ENCODE measurements around the gene KRTAP10-9. TPM values are rescaled to one million over a fixed set of nuclear protein-coding genes. Genes with fewer than 3 reads are reported as not detected.

Gene KRTAP10-9
- total RNA-seq, 1 donor from 2014 or later, result not detected

GRCh38 chr21:44581158-44581557 is 45.7 kb upstream of the KRTAP10-9 start:
- H3K9me3 Mint-ChIP-seq, result peaks cover 16% of the 10 kb centered on the region
- no peaks in the 10 kb centered on the region for H3K4me1 Mint-ChIP-seq

DNA sequence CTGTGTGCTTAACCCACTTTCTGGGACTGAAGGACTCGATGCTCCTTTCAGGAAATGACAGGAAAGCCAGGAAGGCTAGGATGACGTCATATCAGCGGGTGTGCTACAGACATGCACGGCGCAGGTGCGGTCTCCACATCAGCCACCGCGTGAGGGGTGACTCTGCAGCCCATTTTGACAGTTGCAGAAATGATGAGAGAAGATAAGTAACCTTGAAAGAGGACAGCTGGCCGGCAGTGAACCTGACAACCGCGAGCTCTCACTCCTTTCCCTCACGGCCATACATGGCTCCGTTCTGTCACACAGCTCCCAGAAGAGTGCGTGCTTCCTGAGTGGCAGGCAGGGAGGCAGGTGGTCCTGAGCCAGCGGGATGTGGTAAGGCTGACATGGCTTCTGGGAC is 44.8 kb upstream of the KRTAP10-9 start:
- DNase-seq, result no peak
- no peaks in the 10 kb centered on the region for H3K4me1 Mint-ChIP-seq
- no peak for ATAC-seq (ENCODE audit: low read depth)
- no peak for TF ChIP-seq CTCF (IDR thresholded peaks at IDR 0.05)
- intact Hi-C loops (cut with micrococcal nuclease), result no loop called here
- H3K27ac Mint-ChIP-seq, result no peak overlapping the region
- H3K36me3 Mint-ChIP-seq (ENCODE audit: low read depth), result no peaks in the 10 kb centered on the region
- peaks cover 11% of the 10 kb centered on the region for H3K9me3 Mint-ChIP-seq
- no peak overlapping the region for H3K4me3 Mint-ChIP-seq
- ChIA-PET POLR2A (no interaction called here), CTCF (no interaction called here)
- H3K27me3 Mint-ChIP-seq, result peaks cover 33% of the 10 kb centered on the region

More at GRCh38 chr21:44581158-44581557, 45.7 kb upstream of the KRTAP10-9 start:
- ChIA-PET CTCF (no interaction called here), POLR2A (no interaction called here)
- TF ChIP-seq CTCF (IDR thresholded peaks at IDR 0.05), result no peak
- H3K27me3 Mint-ChIP-seq, result peaks cover 25% of the 10 kb centered on the region
- H3K27ac Mint-ChIP-seq, result no peak overlapping the region
- no peak for ATAC-seq (ENCODE audit: low read depth)
- no peak overlapping the region for H3K4me3 Mint-ChIP-seq
- intact Hi-C loops (cut with micrococcal nuclease), result no loop called here
- no peaks in the 10 kb centered on the region for H3K36me3 Mint-ChIP-seq (ENCODE audit: low read depth)
- no peak for DNase-seq

GRCh38 chr21:44583089-44583799 is 43.6 kb upstream of the KRTAP10-9 start:
- peaks cover 43% of the 10 kb centered on the region for H3K27me3 Mint-ChIP-seq
- DNase-seq (no peak), ATAC-seq (ENCODE audit: low read depth) (no peak)
- POLR2A ChIA-PET, result no interaction called here
- no peak overlapping the region for H3K4me3 Mint-ChIP-seq
- H3K36me3 Mint-ChIP-seq (ENCODE audit: low read depth), result no peaks in the 10 kb centered on the region
- H3K9me3 Mint-ChIP-seq, result peaks cover 8% of the 10 kb centered on the region
- intact Hi-C loops (cut with micrococcal nuclease), result no loop called here
- CTCF ChIA-PET, result no interaction called here
- no peak for TF ChIP-seq CTCF (IDR thresholded peaks at IDR 0.05)
- H3K4me1 Mint-ChIP-seq, result no peaks in the 10 kb centered on the region
- H3K27ac Mint-ChIP-seq, result no peak overlapping the region

GRCh38 chr21:44583800-44584147 is 43.1 kb upstream of the KRTAP10-9 start:
- Mint-ChIP-seq H3K9me3 (peaks cover 8% of the 10 kb centered on the region), H3K36me3 (ENCODE audit: low read depth) (no peaks in the 10 kb centered on the region), H3K4me3 (no peak overlapping the region), H3K4me1 (no peaks in the 10 kb centered on the region), H3K27ac (no peak overlapping the region), H3K27me3 (peaks cover 44% of the 10 kb centered on the region)
- DNase-seq (no peak), ATAC-seq (ENCODE audit: low read depth) (no peak)
- TF ChIP-seq CTCF (IDR thresholded peaks at IDR 0.05), result no peak
- ChIA-PET CTCF (no interaction called here), POLR2A (no interaction called here)
- intact Hi-C loops (cut with micrococcal nuclease), result no loop called here

- ATAC-seq (ENCODE audit: low read depth), result no peak
- Mint-ChIP-seq H3K4me3 (no peak overlapping the region), H3K27me3 (peaks cover 41% of the 10 kb centered on the region), H3K27ac (no peak overlapping the region), H3K4me1 (no peaks in the 10 kb centered on the region), H3K9me3 (peaks cover 8% of the 10 kb centered on the region), H3K36me3 (ENCODE audit: low read depth) (no peaks in the 10 kb centered on the region)
- intact Hi-C loops (cut with micrococcal nuclease), result no loop called here
- DNase-seq, result no peak
- ChIA-PET POLR2A (no interaction called here), CTCF (no interaction called here)
- TF ChIP-seq CTCF (IDR thresholded peaks at IDR 0.05), result no peak
Observed at GRCh38 chr21:44585892-44586291, 41.0 kb upstream of the KRTAP10-9 start.

All from activated B cell treated with CpG ODN at 0.5 μM for 24 hours (primary cell).